ENCODE measurements around the gene HSPB7.

DNA sequence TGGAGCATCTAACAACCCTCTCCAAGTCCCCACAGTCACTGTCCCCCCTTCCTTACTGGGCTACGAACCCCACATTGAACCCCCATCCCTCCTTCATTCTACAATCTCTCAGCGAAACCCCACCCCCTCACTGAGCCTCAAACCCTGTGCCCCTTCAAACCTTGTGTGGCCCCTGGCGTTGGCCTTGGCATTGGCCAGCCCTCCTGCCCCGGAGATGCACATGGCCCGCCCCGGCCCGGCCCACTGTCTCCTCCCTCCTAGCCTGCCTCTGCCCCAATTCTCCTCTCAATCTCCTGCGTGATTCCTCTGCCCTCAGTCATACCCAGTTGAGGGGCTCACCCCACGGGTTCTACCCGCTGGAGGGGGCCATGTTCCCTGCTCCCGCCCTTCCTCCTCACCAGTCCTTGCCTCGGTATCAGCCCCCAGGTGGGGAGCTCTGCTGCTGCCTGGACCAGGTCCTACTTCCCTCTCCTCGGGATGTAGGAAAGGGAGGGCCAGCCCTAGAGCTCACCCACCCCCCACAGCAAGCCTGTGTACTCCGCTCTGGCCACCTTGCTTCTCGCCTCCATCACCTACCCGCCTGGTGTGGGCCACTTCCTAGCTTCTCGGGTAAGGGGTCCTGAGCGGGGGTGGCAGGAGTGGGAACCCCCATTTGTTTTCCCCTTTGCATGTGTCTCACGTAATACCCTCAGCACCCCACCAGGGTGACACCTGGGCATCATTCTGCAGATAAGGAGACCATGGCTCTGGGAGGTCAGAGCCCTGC is 10.6 kb upstream of the HSPB7 start:
- TF ChIP-seq, protein P1, sequence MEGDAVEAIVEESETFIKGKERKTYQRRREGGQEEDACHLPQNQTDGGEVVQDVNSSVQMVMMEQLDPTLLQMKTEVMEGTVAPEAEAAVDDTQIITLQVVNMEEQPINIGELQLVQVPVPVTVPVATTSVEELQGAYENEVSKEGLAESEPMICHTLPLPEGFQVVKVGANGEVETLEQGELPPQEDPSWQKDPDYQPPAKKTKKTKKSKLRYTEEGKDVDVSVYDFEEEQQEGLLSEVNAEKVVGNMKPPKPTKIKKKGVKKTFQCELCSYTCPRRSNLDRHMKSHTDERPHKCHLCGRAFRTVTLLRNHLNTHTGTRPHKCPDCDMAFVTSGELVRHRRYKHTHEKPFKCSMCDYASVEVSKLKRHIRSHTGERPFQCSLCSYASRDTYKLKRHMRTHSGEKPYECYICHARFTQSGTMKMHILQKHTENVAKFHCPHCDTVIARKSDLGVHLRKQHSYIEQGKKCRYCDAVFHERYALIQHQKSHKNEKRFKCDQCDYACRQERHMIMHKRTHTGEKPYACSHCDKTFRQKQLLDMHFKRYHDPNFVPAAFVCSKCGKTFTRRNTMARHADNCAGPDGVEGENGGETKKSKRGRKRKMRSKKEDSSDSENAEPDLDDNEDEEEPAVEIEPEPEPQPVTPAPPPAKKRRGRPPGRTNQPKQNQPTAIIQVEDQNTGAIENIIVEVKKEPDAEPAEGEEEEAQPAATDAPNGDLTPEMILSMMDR (IDR thresholded peaks at IDR 0.05 in 8 of 11, conservative IDR thresholded peaks at IDR 0.05 in 3 of 11): no peak
- no peak for TF ChIP-seq POLR2A (IDR thresholded peaks at IDR 0.05)
- TF ChIP-seq POLR2AphosphoS5 (IDR thresholded peaks at IDR 0.05): no peak

All from spleen (tissue), 7 donors.